PC-3 (cell line): ENCODE measurements around the gene ATG101.

Experiments used
- EZH2 ChIP-seq: fragments of 300-600 bp; sonication (generic); IDR thresholded peaks from one replicate; pipeline ENCODE4 v1.6.1; 2017; ENCODE audit warnings: antibody characterized with exemption, mild to moderate bottlenecking, low read length; ENCODE audit not compliant: unreplicated experiment
- EZH2phosphoT487 ChIP-seq: fragments of 300-600 bp; sonication (generic); IDR thresholded peaks from 2 replicates; pipeline ENCODE4 v1.6.1; 2018; ENCODE audit warnings: mild to moderate bottlenecking, antibody characterized with exemption, low read length, borderline replicate concordance
- TF ChIP-seq, protein P1 (sequence below): fragments of 300-600 bp; sonication (generic); conservative IDR thresholded peaks from 2 replicates; pipeline ENCODE4 v1.5.1; 2017; ENCODE audit warnings: antibody characterized with exemption, low read depth, mild to moderate bottlenecking, low read length

DNA sequence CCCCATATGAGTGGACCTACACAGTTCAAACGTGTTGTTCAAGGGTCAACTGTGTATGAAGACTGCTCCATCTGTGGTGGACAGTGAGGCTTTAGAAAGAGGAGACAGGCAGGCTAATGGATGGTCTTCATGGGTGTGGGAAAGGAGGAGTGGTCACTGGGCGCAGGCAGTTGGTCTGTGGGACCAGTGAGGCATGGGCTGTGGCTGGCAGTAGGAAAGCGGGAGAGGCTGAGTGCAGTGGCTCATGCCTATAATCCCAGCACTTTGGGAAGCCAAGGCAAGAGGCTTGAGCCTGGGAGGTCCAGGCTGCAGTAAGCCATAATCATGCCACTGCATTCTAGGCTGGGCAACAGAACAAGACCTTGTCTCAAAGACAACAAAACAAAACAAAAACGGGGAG is 20.5 kb upstream of the ATG101 start:
- TF ChIP-seq, protein P1, sequence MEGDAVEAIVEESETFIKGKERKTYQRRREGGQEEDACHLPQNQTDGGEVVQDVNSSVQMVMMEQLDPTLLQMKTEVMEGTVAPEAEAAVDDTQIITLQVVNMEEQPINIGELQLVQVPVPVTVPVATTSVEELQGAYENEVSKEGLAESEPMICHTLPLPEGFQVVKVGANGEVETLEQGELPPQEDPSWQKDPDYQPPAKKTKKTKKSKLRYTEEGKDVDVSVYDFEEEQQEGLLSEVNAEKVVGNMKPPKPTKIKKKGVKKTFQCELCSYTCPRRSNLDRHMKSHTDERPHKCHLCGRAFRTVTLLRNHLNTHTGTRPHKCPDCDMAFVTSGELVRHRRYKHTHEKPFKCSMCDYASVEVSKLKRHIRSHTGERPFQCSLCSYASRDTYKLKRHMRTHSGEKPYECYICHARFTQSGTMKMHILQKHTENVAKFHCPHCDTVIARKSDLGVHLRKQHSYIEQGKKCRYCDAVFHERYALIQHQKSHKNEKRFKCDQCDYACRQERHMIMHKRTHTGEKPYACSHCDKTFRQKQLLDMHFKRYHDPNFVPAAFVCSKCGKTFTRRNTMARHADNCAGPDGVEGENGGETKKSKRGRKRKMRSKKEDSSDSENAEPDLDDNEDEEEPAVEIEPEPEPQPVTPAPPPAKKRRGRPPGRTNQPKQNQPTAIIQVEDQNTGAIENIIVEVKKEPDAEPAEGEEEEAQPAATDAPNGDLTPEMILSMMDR = no peak
- TF ChIP-seq EZH2phosphoT487 = no peak
- TF ChIP-seq EZH2 = no peak
